Stimulated activated CD8-positive, alpha-beta memory T cell treated with anti-CD3 and anti-CD28 coated beads, Interleukin-4, amount 100 ng/mL, for 1 hour (primary cell): Measurements from ENCODE around the gene GRK6.
"Not testable (repeated sequence)": the region's sequence is repeated elsewhere in the genome, so short reads cannot be mapped to it uniquely, and the experiment has no call there.

ENCODE experiments used
- DNase-seq, 2 donors: peaks; one replicate each; pipeline ENCODE4 v3.0.0-alpha.2; 2020; ENCODE audit warnings: low read depth in 2 of 2, low spot score in 1 of 2

The GRK6 gene

DNA sequence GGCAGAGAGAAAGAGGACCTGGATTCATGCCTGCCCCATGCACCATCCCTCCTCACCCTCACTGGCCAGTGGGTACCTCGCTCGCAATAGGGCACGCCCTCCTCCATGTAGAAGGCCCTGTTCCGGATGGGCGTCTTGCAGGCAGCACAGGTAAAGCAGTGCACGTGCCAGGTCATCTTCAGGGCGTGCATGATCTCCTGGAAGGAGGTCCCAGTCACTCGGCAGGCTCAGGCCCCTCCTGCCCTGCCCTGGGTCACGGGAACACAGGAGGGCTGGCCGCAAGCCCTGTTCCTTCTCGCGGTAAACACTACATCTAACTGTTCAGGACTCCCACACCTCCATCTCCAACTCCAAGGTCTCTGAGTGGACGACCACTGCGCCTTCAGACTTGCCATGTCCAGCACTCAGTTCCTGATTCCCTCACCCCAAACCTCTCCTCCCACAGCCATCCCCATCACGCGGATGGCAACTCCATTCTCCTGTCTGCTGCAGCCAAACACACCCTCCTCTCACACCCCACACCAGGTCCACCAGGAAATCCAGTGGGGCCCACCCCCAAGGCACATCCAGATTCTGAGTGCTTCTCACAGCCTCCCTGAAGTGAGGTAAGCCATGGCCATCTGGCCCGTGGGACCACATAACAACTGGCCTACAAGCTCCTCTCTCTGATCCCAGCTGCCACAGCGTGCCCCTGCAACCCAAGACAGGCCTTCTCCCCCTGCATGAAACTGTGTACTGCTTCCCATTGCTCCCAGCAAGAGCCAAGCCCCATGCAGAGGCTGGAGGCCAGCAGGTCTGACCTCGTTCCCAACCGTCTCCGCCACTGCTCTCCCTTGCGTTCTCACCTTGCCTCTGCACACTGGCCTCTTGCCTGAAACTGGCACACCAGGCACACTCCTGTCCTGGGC is 57.8 kb downstream of the GRK6 start:
- DNase-seq, result no peak

GRCh38 chr5:177484902-177485549 is 58.5 kb downstream of the GRK6 start:
- no peak for DNase-seq

- DNase-seq, result not testable (repeated sequence)
Observed at GRCh38 chr5:177485753-177486152, 59.3 kb downstream of the GRK6 start.

DNA sequence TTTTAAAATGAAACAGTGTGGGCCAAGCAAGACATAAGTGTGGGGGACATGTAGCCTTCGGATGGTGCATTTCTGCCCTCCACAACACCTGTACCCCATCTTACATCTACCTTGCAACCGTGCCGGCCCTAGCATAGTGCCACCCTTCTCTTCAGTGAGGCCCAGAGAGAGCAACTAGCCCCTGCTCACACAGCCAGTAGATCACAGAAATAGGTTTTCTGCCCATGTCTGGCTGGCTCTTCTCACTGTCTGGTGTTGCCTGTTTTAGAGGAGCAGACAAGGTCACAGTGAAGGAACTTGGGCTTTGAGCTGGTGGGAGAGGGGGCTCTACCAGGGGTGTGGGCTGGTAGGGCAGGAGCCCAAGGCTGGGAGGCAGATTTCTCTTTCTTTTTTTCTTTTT is 59.8 kb downstream of the GRK6 start:
- DNase-seq, result no peak

GRCh38 chr5:177487144-177487543 is 60.7 kb downstream of the GRK6 start:
- DNase-seq, result no peak

GRCh38 chr5:177487975-177488374 is 61.5 kb downstream of the GRK6 start:
- DNase-seq, result no peak

GRCh38 chr5:177489119-177489716 is 62.7 kb downstream of the GRK6 start:
- DNase-seq, result no peak

GRCh38 chr5:177490311-177490991 is 64.0 kb downstream of the GRK6 start:
- no peak for DNase-seq

GRCh38 chr5:177490992-177491391 is 64.5 kb downstream of the GRK6 start:
- DNase-seq, result no peak

DNA sequence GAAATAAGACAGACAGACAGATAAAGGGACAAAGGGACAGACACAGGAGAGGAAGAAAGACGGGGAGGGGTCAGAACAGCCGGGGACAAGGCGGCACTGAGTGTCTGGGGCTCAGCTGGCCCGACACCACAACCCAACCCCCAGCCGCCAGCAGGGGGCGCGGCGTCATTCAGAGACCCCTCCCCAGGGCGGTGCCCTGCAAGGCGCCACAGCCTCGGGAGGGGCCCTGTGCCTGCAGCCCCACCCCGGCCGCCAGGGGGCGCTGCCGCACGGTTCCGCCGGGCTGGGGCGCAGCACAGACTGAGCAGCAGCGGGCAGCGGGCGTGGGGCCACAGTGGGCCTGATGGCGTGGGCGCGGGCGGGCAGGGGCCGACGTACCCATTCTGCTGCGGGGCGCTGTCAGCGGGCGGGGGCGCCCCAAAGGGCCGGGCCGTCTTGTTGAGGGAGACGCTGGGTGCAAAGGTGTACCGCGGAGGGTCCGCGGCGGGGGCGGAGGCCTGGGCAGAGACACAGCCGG is 65.0 kb downstream of the GRK6 start:
- DNase-seq, result no peak

- DNase-seq, result no peak
Observed at GRCh38 chr5:177491983-177492746, 65.7 kb downstream of the GRK6 start.
